Hepatocyte (in vitro differentiated cells): Measurements from ENCODE around the gene ZNF354C. TPM values are rescaled to one million over a fixed set of nuclear protein-coding genes. Genes with fewer than 3 reads are reported as not detected.

Experiments
- DNase-seq: peaks from one replicate; pipeline ENCODE4 v3.0.0-alpha.2; 2016; ENCODE audit warnings: low spot score
- H2AFZ ChIP-seq: fragments of 200-600 bp; sonication (generic); 2 replicates; pipeline ENCODE4 v1.6.0; 2016; ENCODE audit warnings: antibody characterized with exemption, mild to moderate bottlenecking
- H3K27ac ChIP-seq: fragments of 200-600 bp; sonication (generic); 2 replicates; pipeline ENCODE4 v1.5.1; 2016; ENCODE audit warnings: mild to moderate bottlenecking
- H3K27me3 ChIP-seq: fragments of 200-600 bp; sonication (generic); 2 replicates; pipeline ENCODE4 v1.6.1; 2016
- H3K36me3 ChIP-seq: fragments of 200-600 bp; sonication (generic); replicated peaks from 2 replicates; pipeline ENCODE4 v1.5.1; 2016; ENCODE audit warnings: low read depth; ENCODE audit not compliant: insufficient read depth
- H3K4me1 ChIP-seq: fragments of 200-600 bp; sonication (generic); 2 replicates; pipeline ENCODE4 v1.5.1; 2016; ENCODE audit warnings: mild to moderate bottlenecking, moderate library complexity; ENCODE audit not compliant: insufficient read depth
- H3K4me2 ChIP-seq: fragments of 200-600 bp; sonication (generic); 2 replicates; pipeline ENCODE4 v1.6.0; 2016
- H3K4me3 ChIP-seq: fragments of 200-600 bp; sonication (generic); 2 replicates; pipeline ENCODE4 v1.5.1; 2016; ENCODE audit warnings: mild to moderate bottlenecking
- H3K79me2 ChIP-seq: fragments of 200-600 bp; sonication (generic); 2 replicates; pipeline ENCODE4 v1.6.0; 2017; ENCODE audit warnings: mild to moderate bottlenecking
- H3K9me2 ChIP-seq: fragments of 200-600 bp; sonication (generic); replicated peaks from 2 replicates; pipeline ENCODE4 v1.6.0; 2017; ENCODE audit warnings: mild to moderate bottlenecking; ENCODE audit not compliant: insufficient read depth
- H3K9me3 ChIP-seq: fragments of 200-600 bp; sonication (generic); 2 replicates; pipeline ENCODE4 v1.5.1; 2016; ENCODE audit warnings: low read depth, mild to moderate bottlenecking
- H4K20me1 ChIP-seq: fragments of 200-600 bp; sonication (generic); 2 replicates; pipeline ENCODE4 v1.6.0; 2016; ENCODE audit warnings: mild to moderate bottlenecking; ENCODE audit not compliant: insufficient read depth, poor library complexity, severe bottlenecking
- EZH2 ChIP-seq: fragments of 200-600 bp; sonication (generic); IDR thresholded peaks from 2 replicates; pipeline ENCODE4 v1.6.1; 2016; ENCODE audit warnings: antibody characterized with exemption, mild to moderate bottlenecking, borderline replicate concordance
- EZH2phosphoT487 ChIP-seq: fragments of 200-600 bp; sonication (generic); IDR thresholded peaks from one replicate; pipeline ENCODE4 v1.6.1; 2018; ENCODE audit warnings: antibody characterized with exemption, mild to moderate bottlenecking, low read depth, moderate library complexity; ENCODE audit not compliant: unreplicated experiment, severe bottlenecking
- WGBS: methylation state at CpG from one replicate; pipeline ENCODE4 v1.1.6; 2016; ENCODE audit warnings: low lambda C conversion rate; ENCODE audit errors: missing lambda C conversion rate; 5-methylcytosine and 5-hydroxymethylcytosine counted together
- polyA plus RNA-seq: library from polyadenylated mRNA; unstranded; fragments of >200 nt; fragmentation: Nextera tagmentation; extraction: Ambion mirVana; gene quantifications from 2 replicates; pipeline ENCODE4 v1.2.1, GENCODE V29; 2016
- total RNA-seq: library from RNA; depleted of rRNA; stranded (reverse); fragments of >200 nt; gene quantifications from 2 replicates; pipeline ENCODE4 v1.2.3, GENCODE V29; 2014
- TF ChIP-seq, protein P1 (sequence below): fragments of 200-600 bp; sonication (generic); IDR thresholded peaks from 2 replicates; pipeline ENCODE4 v1.5.1; 2016; ENCODE audit warnings: antibody characterized with exemption, mild to moderate bottlenecking; ENCODE audit not compliant: poor library complexity

The ZNF354C gene
- total and polyA plus RNA-seq, 2 experiments from 2014 or later = 1.5 to 9.4 TPM

DNA sequence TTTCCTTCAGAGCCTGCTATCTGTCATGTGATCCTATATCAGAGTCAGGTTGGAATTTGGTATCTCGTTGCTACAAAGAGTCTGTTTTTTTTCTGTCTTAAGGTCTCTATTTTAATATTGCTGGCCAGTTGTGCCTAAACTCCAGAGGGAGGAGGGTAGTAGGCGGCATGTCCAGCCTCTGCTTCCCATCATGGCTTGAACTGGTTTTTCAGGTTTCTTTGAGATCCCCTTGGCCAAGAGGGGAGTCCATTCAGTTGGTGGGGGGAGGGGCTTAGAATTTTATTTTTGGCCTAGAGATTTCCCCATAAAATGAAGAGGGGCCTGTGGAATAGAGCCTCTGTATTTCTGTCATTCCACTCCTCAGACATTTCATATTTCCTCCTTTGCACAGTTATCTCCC lies 15.4 kb upstream of the ZNF354C start:
- Histone ChIP-seq H4K20me1 (no peaks in the 10 kb centered on the region), H3K9me2 (no peaks in the 10 kb centered on the region), H3K27me3 (no peaks in the 10 kb centered on the region), H2AFZ (no peak overlapping the region), H3K9me3 (no peaks in the 10 kb centered on the region), H3K36me3 (no peaks in the 10 kb centered on the region), H3K27ac (no peak overlapping the region), H3K4me2 (no peak overlapping the region), H3K4me1 (no peaks in the 10 kb centered on the region), H3K79me2 (no peaks in the 10 kb centered on the region), H3K4me3 (no peak overlapping the region)
- TF ChIP-seq, protein P1, sequence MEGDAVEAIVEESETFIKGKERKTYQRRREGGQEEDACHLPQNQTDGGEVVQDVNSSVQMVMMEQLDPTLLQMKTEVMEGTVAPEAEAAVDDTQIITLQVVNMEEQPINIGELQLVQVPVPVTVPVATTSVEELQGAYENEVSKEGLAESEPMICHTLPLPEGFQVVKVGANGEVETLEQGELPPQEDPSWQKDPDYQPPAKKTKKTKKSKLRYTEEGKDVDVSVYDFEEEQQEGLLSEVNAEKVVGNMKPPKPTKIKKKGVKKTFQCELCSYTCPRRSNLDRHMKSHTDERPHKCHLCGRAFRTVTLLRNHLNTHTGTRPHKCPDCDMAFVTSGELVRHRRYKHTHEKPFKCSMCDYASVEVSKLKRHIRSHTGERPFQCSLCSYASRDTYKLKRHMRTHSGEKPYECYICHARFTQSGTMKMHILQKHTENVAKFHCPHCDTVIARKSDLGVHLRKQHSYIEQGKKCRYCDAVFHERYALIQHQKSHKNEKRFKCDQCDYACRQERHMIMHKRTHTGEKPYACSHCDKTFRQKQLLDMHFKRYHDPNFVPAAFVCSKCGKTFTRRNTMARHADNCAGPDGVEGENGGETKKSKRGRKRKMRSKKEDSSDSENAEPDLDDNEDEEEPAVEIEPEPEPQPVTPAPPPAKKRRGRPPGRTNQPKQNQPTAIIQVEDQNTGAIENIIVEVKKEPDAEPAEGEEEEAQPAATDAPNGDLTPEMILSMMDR = no peak
- TF ChIP-seq EZH2phosphoT487 (no peak), EZH2 (no peak)
- no peak for DNase-seq
- WGBS = 75% methylated on average over 2 of the region's 2 CpGs

DNA sequence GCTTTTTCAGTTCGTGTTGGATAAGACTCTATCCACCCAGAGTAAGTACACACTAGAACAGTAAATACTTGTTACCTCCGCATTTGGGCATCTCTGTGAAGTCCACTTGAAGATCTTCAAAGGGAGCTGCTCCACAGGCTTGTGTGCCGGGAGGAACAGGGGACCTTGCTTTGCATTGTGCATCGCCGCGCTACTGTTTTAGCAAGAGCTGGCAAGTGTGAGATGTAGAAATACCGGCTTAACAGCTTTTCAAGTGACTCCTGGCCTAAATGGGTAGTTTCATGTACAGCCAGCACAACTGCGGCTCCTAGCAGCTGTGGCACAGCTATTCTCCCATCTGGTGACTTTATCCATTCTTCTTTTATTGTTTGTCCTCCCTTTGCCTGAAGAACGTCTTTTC lies 8.4 kb upstream of the ZNF354C start:
- DNase-seq = no peak
- Histone ChIP-seq H4K20me1 (no peaks in the 10 kb centered on the region), H3K9me3 (no peaks in the 10 kb centered on the region), H3K4me3 (no peak overlapping the region), H3K36me3 (no peaks in the 10 kb centered on the region), H2AFZ (no peak overlapping the region), H3K4me2 (no peak overlapping the region), H3K27ac (no peak overlapping the region), H3K79me2 (no peaks in the 10 kb centered on the region), H3K9me2 (no peaks in the 10 kb centered on the region), H3K4me1 (no peaks in the 10 kb centered on the region), H3K27me3 (no peaks in the 10 kb centered on the region)
- TF ChIP-seq EZH2phosphoT487 = no peak
- TF ChIP-seq, protein P1 = no peak
- no peak for TF ChIP-seq EZH2
- 89% methylated on average over 9 of the region's 9 CpGs for WGBS

DNA sequence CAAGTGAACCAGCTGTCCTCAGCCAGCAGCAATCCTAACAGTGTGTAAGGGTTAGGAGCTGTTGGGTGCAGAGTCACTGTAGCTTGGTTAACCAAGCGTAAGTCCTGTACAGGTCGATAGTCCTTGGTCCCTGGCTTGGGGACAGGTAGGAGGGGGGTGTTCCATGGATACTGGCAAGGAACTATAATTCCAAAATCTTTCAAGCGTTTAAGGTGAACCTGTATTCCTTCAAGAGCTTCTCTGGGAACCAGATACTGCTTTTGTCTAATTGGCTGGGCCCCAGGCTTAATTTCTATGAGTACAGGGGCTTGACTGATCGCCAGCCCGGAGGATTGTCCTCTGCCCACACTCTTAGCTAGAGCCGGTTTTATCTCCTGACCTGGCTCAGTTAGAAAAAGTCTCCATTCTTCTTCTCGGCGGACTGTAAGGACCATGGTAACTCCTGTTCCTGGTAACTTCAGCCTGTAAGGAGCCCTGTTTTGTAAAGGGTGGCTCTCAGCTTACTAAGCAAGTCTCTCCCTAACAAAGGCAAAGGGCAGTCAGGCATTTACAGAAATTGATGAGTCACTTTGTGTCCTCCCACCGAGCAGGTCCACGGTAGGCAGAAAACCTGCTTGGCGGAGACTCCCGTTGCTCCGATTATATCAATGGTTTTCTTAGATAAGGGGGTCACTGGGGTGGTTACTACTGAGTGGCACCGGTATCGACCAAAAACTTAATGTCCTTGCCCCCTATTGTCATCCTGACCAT lies 6.0 kb upstream of the ZNF354C start:
- H3K36me3 ChIP-seq = no peaks in the 10 kb centered on the region
- no peaks in the 10 kb centered on the region for H3K9me3 ChIP-seq
- H3K4me1 ChIP-seq = no peaks in the 10 kb centered on the region
- no peak for TF ChIP-seq EZH2
- TF ChIP-seq, protein P1 = no peak
- no peak for TF ChIP-seq EZH2phosphoT487
- H4K20me1 ChIP-seq = no peaks in the 10 kb centered on the region
- no peak overlapping the region for H3K4me2 ChIP-seq
- no peaks in the 10 kb centered on the region for H3K27me3 ChIP-seq
- no peaks in the 10 kb centered on the region for H3K9me2 ChIP-seq
- 90% methylated on average over 15 of the region's 15 CpGs for WGBS
- H3K27ac ChIP-seq = no peak overlapping the region
- H3K4me3 ChIP-seq = no peak overlapping the region
- H2AFZ ChIP-seq = no peak overlapping the region
- no peak for DNase-seq
- no peaks in the 10 kb centered on the region for H3K79me2 ChIP-seq
